PC-9 (cell line): Measurements from ENCODE around the gene ACMSD. TPM values are rescaled to one million over a fixed set of nuclear protein-coding genes. Genes with fewer than 3 reads are reported as not detected.

Experiments
- BruUV-seq: library from RNA; stranded (reverse); fragments of 400-500 nt; replicated peaks from 2 replicates; lab custom pipeline; 2021; lab: Mats Ljungman, UMichigan
- CTCF ChIA-PET: fragments of 300-600 bp; sonication (Branson Sonifier 250); formaldehyde crosslinking; loops from one replicate; lab custom pipeline; 2022; ENCODE audit warnings: antibody characterized with exemption; lab: Charles Lee
- POLR2A ChIA-PET: fragments of 300-600 bp; sonication (Branson Sonifier 250); formaldehyde crosslinking; loops from one replicate; lab custom pipeline; 2022; ENCODE audit warnings: antibody characterized with exemption; ENCODE audit not compliant: unreplicated experiment; lab: Charles Lee
- DNase-seq, 2 experiments: peaks; one replicate each; pipeline versions ENCODE4 v3.0.0 to v3.0.0-alpha.2; 2015 to 2022; ENCODE audit warnings: mixed read lengths in 1 of 2
- H2AFZ ChIP-seq: fragments of 200-600 bp; sonication (generic); 2 replicates; pipeline ENCODE4 v1.8.1; 2017; ENCODE audit warnings: antibody characterized with exemption
- H3F3A ChIP-seq: fragments of 200-600 bp; sonication (generic); 2 replicates; pipeline ENCODE4 v1.8.1; 2017; ENCODE audit warnings: antibody characterized with exemption, mild to moderate bottlenecking, low read depth; ENCODE audit not compliant: insufficient read depth
- H3K27ac ChIP-seq: fragments of 200-600 bp; sonication (generic); 2 replicates; pipeline ENCODE4 v1.6.1; 2016; ENCODE audit warnings: mixed run types
- H3K27me3 ChIP-seq: fragments of 200-600 bp; sonication (generic); 2 replicates; pipeline ENCODE4 v1.6.1; 2016; ENCODE audit warnings: low read depth, mixed run types; ENCODE audit not compliant: insufficient read depth
- H3K36me3 ChIP-seq: fragments of 200-600 bp; sonication (generic); 2 replicates; pipeline ENCODE4 v1.6.1; 2016; ENCODE audit warnings: low read depth, mixed run types
- H3K4me1 ChIP-seq: fragments of 200-600 bp; sonication (generic); replicated peaks from 2 replicates; pipeline ENCODE4 v1.6.1; 2016; ENCODE audit warnings: mixed run types; ENCODE audit not compliant: insufficient read depth
- H3K4me2 ChIP-seq: fragments of 200-600 bp; sonication (generic); 2 replicates; pipeline ENCODE4 v1.6.1; 2017; ENCODE audit warnings: mixed run types
- H3K4me3 ChIP-seq: fragments of 200-600 bp; sonication (generic); 2 replicates; pipeline ENCODE4 v1.6.1; 2016; ENCODE audit warnings: mixed run types
- H3K79me2 ChIP-seq: fragments of 200-600 bp; sonication (generic); 2 replicates; pipeline ENCODE4 v1.6.1; 2017; ENCODE audit warnings: low read depth, mixed run types
- H3K9me2 ChIP-seq: fragments of 200-600 bp; sonication (generic); 2 replicates; pipeline ENCODE4 v1.8.1; 2017; ENCODE audit warnings: mild to moderate bottlenecking; ENCODE audit not compliant: insufficient read depth
- H3K9me3 ChIP-seq: fragments of 200-600 bp; sonication (generic); 2 replicates; pipeline ENCODE4 v1.8.1; 2016; ENCODE audit warnings: low read depth; ENCODE audit not compliant: insufficient read depth
- H4K20me1 ChIP-seq: fragments of 200-600 bp; sonication (generic); 2 replicates; pipeline ENCODE4 v1.8.1; 2017; ENCODE audit not compliant: insufficient read depth
- CTCF ChIP-seq: fragments of 200-600 bp; sonication (generic); conservative IDR thresholded peaks from 2 replicates; pipeline ENCODE4 v1.6.1; 2017; ENCODE audit warnings: mixed run types, antibody characterized with exemption, mild to moderate bottlenecking, moderate library complexity
- EZH2 ChIP-seq: fragments of 200-600 bp; sonication (generic); IDR thresholded peaks from 2 replicates; pipeline ENCODE4 v1.8.0; 2017; ENCODE audit warnings: antibody characterized with exemption, low read depth
- intact Hi-C: fragments of 100-400 bp; cut with micrococcal nuclease; formaldehyde crosslinking; loops from one replicate; pipeline ENCODE4 v1.10.0; 2022; ENCODE audit not compliant: unreplicated experiment
- total RNA-seq: library from RNA; stranded (reverse); gene quantifications from 2 replicates; pipeline ENCODE4 v1.2.3, GENCODE V29; 2021

ACMSD gene
- total RNA-seq, 1 experiment from 2014 or later, result not detected

- no TSS peak for BruUV-seq
- CTCF ChIA-PET, result no interaction called here
- H3K9me3 ChIP-seq, result no peaks in the 10 kb centered on the region
- H3K4me2 ChIP-seq, result no peak overlapping the region
- POLR2A ChIA-PET, result no interaction called here
- H3K9me2 ChIP-seq, result no peaks in the 10 kb centered on the region
- H3K27me3 ChIP-seq, result no peaks in the 10 kb centered on the region
- H4K20me1 ChIP-seq, result no peaks in the 10 kb centered on the region
- no peak for DNase-seq
- H3K36me3 ChIP-seq, result no peaks in the 10 kb centered on the region
- no peaks in the 10 kb centered on the region for H3K4me1 ChIP-seq
- H3K27ac ChIP-seq, result no peak overlapping the region
- no peaks in the 10 kb centered on the region for H3F3A ChIP-seq
- no peaks in the 10 kb centered on the region for H3K79me2 ChIP-seq
- no peak overlapping the region for H2AFZ ChIP-seq
- TF ChIP-seq CTCF (no peak), EZH2 (no peak)
- intact Hi-C loops, result no loop called here
- no peak overlapping the region for H3K4me3 ChIP-seq
Measured at GRCh38 chr2:134858245-134858644, 19.8 kb downstream of the ACMSD start.

GRCh38 chr2:134861173-134861572 is 22.8 kb downstream of the ACMSD start:
- Histone ChIP-seq H3K9me2 (no peaks in the 10 kb centered on the region), H3K27me3 (no peaks in the 10 kb centered on the region), H3K4me1 (peaks cover 2% of the 10 kb centered on the region; the same call in 1 of the 2 replicates), H3K4me2 (no peak overlapping the region), H2AFZ (no peak overlapping the region), H3F3A (no peaks in the 10 kb centered on the region), H3K4me3 (no peak overlapping the region), H3K79me2 (no peaks in the 10 kb centered on the region), H4K20me1 (no peaks in the 10 kb centered on the region), H3K36me3 (no peaks in the 10 kb centered on the region), H3K9me3 (no peaks in the 10 kb centered on the region), H3K27ac (no peak overlapping the region)
- no peak for DNase-seq
- intact Hi-C loops, result no loop called here
- no TSS peak for BruUV-seq
- POLR2A ChIA-PET, result no interaction called here
- TF ChIP-seq EZH2 (no peak), CTCF (no peak)
- CTCF ChIA-PET, result no interaction called here

GRCh38 chr2:134862069-134862468 is 23.7 kb downstream of the ACMSD start:
- peaks cover 11% of the 10 kb centered on the region; the same call in 1 of the 2 replicates for H3K4me1 ChIP-seq
- CTCF ChIA-PET, result no interaction called here
- H3K79me2 ChIP-seq, result no peaks in the 10 kb centered on the region
- POLR2A ChIA-PET, result no interaction called here
- H3K9me3 ChIP-seq, result no peaks in the 10 kb centered on the region
- DNase-seq, result no peak
- no peaks in the 10 kb centered on the region for H4K20me1 ChIP-seq
- no peak overlapping the region for H3K27ac ChIP-seq
- intact Hi-C loops, result no loop called here
- no peaks in the 10 kb centered on the region for H3K9me2 ChIP-seq
- H3K4me3 ChIP-seq, result no peak overlapping the region
- no TSS peak for BruUV-seq
- H2AFZ ChIP-seq, result no peak overlapping the region
- TF ChIP-seq CTCF (no peak), EZH2 (no peak)
- no peaks in the 10 kb centered on the region for H3F3A ChIP-seq
- no peaks in the 10 kb centered on the region for H3K27me3 ChIP-seq
- H3K4me2 ChIP-seq, result no peak overlapping the region
- no peaks in the 10 kb centered on the region for H3K36me3 ChIP-seq
